ENCODE measurements around the gene NAGPA.

DNA sequence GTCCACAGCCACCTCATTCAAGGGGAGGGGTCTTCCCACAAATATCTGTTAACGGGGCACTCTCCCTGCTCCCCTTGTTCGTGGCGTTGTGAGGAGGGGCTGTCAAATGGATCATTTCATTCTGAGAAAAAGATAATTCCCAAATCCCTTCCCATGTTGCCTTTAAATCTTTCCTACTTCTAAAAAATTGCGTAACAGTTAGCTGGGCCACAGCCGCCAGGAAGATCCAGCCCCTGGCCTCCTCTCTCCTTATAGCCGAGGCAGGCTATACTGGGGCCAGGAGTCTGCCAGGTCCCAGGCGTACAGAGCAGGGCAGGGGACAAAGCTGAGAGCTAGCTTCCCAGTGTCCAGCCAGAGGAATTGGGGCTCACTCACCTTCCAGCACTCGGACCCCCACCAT is 31.6 kb upstream of the NAGPA start:
- TF ChIP-seq BHLHE40 (IDR thresholded peaks at IDR 0.05; ENCODE audit: borderline replicate concordance): no peak
- no peak for TF ChIP-seq NFRKB (IDR thresholded peaks at IDR 0.05)
- no peak for TF ChIP-seq PKNOX1 (IDR thresholded peaks at IDR 0.05)
